Measurements from ENCODE around the gene PIGZ. TPM values are rescaled to one million over a fixed set of nuclear protein-coding genes. Genes with fewer than 3 reads are reported as not detected.
A peak's percentile ranks its signal among the peaks of the same experiment; 100 is the strongest.
"Not testable (repeated sequence)": the region's sequence is repeated elsewhere in the genome, so short reads cannot be mapped to it uniquely, and the experiment has no call there.

PIGZ gene
- total RNA-seq, 1 donor from 2014 or later, result 2.1 TPM

DNA sequence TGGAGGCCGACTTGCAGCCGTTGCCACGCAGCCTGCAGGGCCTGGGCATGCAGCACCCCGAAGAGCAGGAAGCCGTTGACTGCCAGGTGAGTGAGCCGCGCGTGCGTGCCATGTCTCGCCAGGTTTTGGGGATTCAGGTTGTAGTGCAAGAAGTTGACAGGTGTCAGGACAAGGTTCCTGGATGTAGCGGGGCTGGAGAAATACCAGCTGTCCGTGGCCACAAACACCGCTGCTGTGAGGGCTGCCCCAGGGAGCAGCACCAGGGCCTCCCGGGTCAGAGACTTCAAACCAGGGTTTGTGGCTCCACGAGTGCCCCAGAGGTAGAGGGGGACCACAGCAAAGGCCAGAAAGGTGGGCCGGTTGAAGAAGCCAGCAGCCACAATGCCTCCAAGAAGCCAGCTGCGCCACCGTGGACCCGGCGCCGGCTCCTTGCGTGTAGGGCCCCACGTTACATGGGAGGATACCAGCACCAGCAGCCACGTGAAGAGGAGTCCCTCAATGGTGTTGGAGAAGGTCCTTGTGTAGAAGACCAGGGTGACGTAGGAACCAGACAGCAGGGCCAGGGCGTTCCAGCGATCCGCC lies 20.7 kb downstream of the PIGZ start:
- H3K4me3 Mint-ChIP-seq (ENCODE audit: low read depth), result no peak overlapping the region
- H3K27ac Mint-ChIP-seq, result no peak overlapping the region
- H3K36me3 Mint-ChIP-seq (ENCODE audit: low read depth), result peaks cover 20% of the 10 kb centered on the region
- no peak for DNase-seq (ENCODE audit: low spot score)
- peaks cover 20% of the 10 kb centered on the region for H3K4me1 Mint-ChIP-seq (ENCODE audit: low read depth)
- intact Hi-C loops (cut with micrococcal nuclease), result no loop called here
- no peaks in the 10 kb centered on the region for H3K9me3 Mint-ChIP-seq
- H3K27me3 Mint-ChIP-seq (ENCODE audit: low read depth), result no peaks in the 10 kb centered on the region

DNA sequence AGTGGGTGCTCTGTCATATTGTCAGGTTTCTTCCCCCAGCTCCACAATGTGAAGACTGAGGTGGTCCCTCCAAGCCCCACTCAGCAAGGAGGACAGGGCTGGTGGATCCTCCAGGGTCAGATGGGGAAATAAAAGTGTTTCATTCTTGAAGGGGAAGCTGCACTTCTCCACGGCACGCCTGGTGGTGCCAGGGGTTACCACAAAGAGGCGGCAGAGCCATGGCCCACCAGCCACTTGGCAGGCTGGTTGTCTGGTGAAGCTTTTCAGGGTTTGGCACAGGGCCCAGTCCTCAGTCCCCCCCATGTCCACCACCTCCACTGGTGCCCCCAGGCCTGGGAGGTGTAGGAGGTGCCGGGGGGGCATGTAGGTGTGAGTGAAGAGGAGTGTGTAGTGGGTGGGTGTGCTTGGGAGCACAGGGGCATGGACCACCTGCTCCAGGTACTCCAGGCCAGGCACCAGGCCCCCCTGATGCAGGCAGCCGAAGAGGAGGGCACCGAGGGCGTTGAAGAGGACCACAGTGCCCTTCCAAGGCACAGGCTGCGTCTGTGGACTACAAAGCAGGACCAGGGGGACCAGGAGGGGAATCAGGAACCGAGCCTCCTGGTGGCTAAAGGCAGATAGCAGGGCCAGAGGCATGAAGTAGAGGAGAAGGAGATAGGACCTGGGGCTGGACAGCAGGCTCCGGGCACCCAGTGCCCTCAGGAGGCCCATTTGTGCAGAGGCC lies 21.3 kb downstream of the PIGZ start:
- Mint-ChIP-seq H3K27me3 (ENCODE audit: low read depth) (no peaks in the 10 kb centered on the region), H3K4me1 (ENCODE audit: low read depth) (peaks cover 21% of the 10 kb centered on the region), H3K27ac (no peak overlapping the region), H3K9me3 (no peaks in the 10 kb centered on the region), H3K4me3 (ENCODE audit: low read depth) (no peak overlapping the region), H3K36me3 (ENCODE audit: low read depth) (peaks cover 22% of the 10 kb centered on the region)
- no peak for DNase-seq (ENCODE audit: low spot score)
- intact Hi-C loops (cut with micrococcal nuclease), result no loop called here

DNA sequence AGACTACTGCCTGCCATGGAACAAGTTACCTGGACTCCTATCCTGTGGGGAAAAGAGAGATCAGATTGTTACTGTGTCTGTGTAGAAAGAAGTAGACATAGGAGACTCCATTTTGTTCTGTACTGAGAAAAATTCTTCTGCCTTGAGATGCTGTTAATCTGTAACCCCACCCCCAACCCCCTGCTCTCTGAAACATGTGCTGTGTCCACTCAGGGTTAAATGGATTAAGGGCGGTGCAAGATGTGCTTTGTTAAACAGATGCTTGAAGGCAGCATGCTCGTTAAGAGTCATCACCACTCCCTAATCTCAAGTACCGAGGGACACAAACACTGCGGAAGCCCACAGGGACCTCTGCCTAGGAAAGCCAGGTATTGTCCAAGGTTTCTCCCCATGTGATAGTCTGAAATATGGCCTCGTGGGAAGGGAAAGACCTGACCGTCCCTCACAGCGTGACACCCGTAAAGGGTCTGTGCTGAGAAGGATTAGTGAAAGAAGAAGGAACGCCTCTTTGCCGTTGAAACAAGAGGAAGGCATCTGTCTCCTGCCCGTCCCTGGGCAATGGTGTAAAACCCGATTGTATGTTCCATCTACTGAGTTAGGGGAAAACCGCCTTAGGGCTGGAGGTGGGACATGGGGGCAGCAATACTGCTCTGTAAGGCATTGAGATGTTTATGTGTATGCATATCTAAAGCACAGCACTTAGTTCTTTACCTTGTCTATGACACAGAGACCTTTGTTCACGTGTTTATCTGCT lies 24.4 kb downstream of the PIGZ start:
- peaks cover 48% of the 10 kb centered on the region for H3K36me3 Mint-ChIP-seq (ENCODE audit: low read depth)
- not testable (repeated sequence) for DNase-seq (ENCODE audit: low spot score); H3K9me3 Mint-ChIP-seq; H3K27me3 Mint-ChIP-seq (ENCODE audit: low read depth)
- H3K4me1 Mint-ChIP-seq (ENCODE audit: low read depth), result peaks cover 36% of the 10 kb centered on the region
- H3K4me3 Mint-ChIP-seq (ENCODE audit: low read depth), result peak overlapping the region; percentile 99
- intact Hi-C loops (cut with micrococcal nuclease), result loop anchor here (5.0 kb wide), 1 partner anchor 62 kb away; no protein-coding TSS in a partner anchor
- peak overlapping the region; percentile 74 for H3K27ac Mint-ChIP-seq

DNA sequence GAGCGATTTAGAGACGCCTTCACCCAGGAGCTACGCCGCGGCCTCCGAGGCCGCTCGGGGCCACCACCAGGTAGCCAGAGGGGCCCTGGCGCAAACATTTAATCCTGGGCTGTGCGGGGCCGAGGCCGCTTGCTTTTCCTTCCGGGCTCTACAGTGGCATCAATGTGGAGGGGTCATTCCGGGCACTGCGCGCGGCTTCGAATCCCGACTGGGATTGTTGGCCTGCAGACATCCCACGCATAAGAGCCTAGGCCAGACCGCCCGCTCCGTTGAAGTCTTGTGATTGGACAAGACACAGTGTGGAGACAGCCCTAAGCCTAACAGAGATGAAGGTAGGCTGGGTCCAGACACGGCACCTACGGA lies 25.7 kb downstream of the PIGZ start:
- peaks cover 39% of the 10 kb centered on the region for H3K4me1 Mint-ChIP-seq (ENCODE audit: low read depth)
- intact Hi-C loops (cut with micrococcal nuclease), result loop anchor here (1.0 to 5.0 kb wide), 7 partner anchors 26 to 334 kb away; partner anchors contain the start of genes CEP19, PAK2, PIGX and PIGZ
- DNase-seq (ENCODE audit: low spot score), result no peak
- H3K9me3 Mint-ChIP-seq, result no peaks in the 10 kb centered on the region
- no peaks in the 10 kb centered on the region for H3K27me3 Mint-ChIP-seq (ENCODE audit: low read depth)
- H3K36me3 Mint-ChIP-seq (ENCODE audit: low read depth), result peaks cover 61% of the 10 kb centered on the region
- H3K27ac Mint-ChIP-seq, result peak overlapping the region; percentile 87
- H3K4me3 Mint-ChIP-seq (ENCODE audit: low read depth), result peak overlapping the region; percentile 99

DNA sequence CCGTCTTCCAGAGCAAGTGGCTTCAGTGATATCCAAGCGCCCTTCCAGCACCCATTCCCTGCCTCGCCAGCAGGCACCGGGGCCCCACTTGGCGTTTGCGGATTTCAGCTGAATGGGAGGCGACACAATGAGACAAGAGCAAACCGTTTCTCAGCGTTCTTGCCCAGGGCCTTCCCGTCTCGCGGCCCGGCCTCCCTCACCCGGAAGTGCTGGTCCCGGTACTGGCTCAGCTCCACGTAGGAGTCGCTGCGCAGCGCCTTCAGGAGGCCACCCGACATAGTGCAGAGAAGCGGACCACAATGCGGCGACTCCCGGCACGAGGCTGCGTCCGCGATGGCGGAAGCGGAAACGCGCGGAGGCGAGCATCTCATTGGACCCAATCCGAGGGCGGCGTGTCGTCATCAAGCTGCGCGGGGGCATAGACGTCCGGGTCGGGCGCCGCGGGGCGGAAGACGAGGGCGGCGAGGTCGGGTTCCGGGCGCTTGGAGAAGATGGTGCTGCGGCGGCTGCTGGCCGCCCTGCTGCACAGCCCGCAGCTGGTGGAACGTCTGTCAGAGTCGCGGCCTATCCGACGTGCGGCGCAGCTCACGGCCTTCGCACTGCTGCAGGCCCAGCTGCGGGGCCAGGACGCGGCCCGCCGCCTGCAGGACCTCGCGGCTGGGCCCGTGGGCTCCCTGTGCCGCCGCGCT lies 26.3 kb downstream of the PIGZ start, which contains the start of gene NCBP2:
NCBP2 (minus strand) TSS at position 303 of the 689 bp plus-strand sequence; CDS start at position 278, 25 bp downstream.
- Mint-ChIP-seq H3K27ac (peak within 1 kb of the TSS; percentile 93), H3K9me3 (no peaks in the 10 kb centered on the region), H3K27me3 (ENCODE audit: low read depth) (no peaks in the 10 kb centered on the region), H3K36me3 (ENCODE audit: low read depth) (peaks cover 67% of the 10 kb centered on the region), H3K4me1 (ENCODE audit: low read depth) (peaks cover 41% of the 10 kb centered on the region), H3K4me3 (ENCODE audit: low read depth) (peak within 1 kb of the TSS; percentile 99)
- intact Hi-C loops (cut with micrococcal nuclease), result loop anchor here (1.0 to 5.0 kb wide), 7 partner anchors 26 to 334 kb away; partner anchors contain the start of genes CEP19, PAK2, PIGX and PIGZ
- DNase-seq (ENCODE audit: low spot score), result peak; percentile 99

DNA sequence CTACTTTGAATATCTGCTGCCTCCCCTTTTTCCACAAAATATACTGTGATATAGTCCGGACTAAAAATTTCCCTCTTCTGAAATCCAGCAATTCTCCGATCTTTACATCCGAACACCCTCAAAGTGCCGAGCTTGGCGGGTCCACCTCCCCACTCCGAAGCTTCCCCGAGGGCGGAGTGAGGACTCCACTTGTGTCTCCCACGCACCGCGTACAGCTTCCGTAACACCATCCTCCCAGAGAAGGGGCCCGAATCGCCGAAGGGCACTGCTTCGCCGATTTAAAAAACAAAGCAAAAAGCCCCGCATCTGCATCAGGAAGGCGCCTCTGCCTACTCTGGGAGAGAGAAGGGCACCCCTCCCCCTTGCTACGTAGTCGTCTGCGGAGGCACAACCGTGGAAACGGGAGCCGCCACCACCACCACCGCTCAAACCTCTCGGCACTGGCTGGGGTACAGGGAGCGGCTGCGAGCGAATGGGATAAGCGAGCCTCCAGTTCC lies 26.9 kb downstream of the PIGZ start:
- DNase-seq (ENCODE audit: low spot score), result peak; percentile 54
- Mint-ChIP-seq H3K27me3 (ENCODE audit: low read depth) (no peaks in the 10 kb centered on the region), H3K9me3 (no peaks in the 10 kb centered on the region), H3K4me1 (ENCODE audit: low read depth) (peaks cover 41% of the 10 kb centered on the region), H3K36me3 (ENCODE audit: low read depth) (peaks cover 73% of the 10 kb centered on the region), H3K4me3 (ENCODE audit: low read depth) (peak overlapping the region; percentile 99), H3K27ac (peak overlapping the region; percentile 93)
- intact Hi-C loops (cut with micrococcal nuclease), result loop anchor here (1.0 to 5.0 kb wide), 7 partner anchors 27 to 333 kb away; partner anchors contain the start of genes CEP19, PAK2, PIGX and PIGZ

DNA sequence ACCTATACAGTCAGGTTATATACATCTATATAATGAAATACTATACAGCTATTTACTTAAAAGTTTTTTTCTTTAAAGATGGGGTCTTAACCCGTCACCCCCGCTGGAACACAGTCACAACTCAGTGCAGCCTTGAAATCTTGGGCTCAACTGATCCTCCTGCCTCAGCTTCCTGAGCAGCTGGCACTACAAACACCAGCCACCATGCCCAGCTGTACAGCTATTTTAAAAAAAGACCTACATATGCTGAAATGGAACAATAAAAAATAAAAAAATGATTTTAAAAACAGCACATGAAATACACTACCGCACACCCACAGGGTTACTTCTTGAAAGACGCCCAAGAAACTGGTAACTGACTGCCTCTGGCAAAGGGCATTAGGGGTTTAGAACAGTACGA lies 30.1 kb downstream of the PIGZ start:
- peaks cover 87% of the 10 kb centered on the region for H3K36me3 Mint-ChIP-seq (ENCODE audit: low read depth)
- intact Hi-C loops (cut with micrococcal nuclease), result no loop called here
- H3K4me3 Mint-ChIP-seq (ENCODE audit: low read depth), result no peak overlapping the region
- peaks cover 27% of the 10 kb centered on the region for H3K4me1 Mint-ChIP-seq (ENCODE audit: low read depth)
- no peaks in the 10 kb centered on the region for H3K9me3 Mint-ChIP-seq
- H3K27me3 Mint-ChIP-seq (ENCODE audit: low read depth), result no peaks in the 10 kb centered on the region
- peak overlapping the region; percentile 26 for H3K27ac Mint-ChIP-seq
- DNase-seq (ENCODE audit: low spot score), result no peak

DNA sequence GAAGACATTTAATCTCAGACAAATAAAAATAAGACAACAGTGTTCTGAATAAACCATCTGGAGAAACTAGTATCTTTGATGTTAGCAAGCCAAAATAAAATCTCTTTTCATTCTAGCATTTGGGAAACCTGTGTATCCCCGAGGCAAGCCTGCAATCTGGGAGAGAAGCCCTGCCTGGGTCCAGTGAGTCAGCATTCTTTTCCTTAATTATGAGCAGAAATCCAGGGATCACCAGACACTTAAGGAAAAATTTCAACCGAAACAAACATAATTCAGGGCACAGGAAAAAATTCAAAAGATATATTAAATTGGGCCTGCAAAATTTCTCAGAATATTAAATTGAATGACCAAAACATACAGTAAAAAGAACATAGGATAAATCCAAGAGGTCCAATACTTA lies 30.5 kb downstream of the PIGZ start:
- H3K27me3 Mint-ChIP-seq (ENCODE audit: low read depth), result no peaks in the 10 kb centered on the region

DNA sequence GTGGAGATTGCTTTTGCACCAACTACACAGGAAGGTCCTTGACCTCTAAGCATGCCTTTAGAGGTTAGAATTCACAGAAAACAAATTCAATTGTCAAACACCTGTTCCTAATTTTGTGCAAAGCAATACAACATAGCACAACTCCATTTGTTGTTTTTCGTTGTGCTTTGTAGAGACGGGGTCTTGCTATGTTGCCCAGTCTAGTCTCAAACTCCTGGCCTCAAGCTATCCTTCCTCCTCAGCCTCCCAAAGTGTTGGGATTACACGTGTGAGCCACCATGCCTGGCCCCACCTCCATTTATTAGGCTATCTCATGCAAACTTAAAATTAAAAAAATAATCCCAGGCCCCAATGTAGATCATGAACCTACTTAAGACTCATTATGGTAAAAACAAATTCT lies 32.3 kb downstream of the PIGZ start:
- intact Hi-C loops (cut with micrococcal nuclease), result no loop called here
- H3K27me3 Mint-ChIP-seq (ENCODE audit: low read depth), result no peaks in the 10 kb centered on the region
- no peaks in the 10 kb centered on the region for H3K9me3 Mint-ChIP-seq
- peaks cover 17% of the 10 kb centered on the region for H3K4me1 Mint-ChIP-seq (ENCODE audit: low read depth)
- no peak overlapping the region for H3K27ac Mint-ChIP-seq
- peaks cover 92% of the 10 kb centered on the region for H3K36me3 Mint-ChIP-seq (ENCODE audit: low read depth)
- DNase-seq (ENCODE audit: low spot score), result no peak
- no peak overlapping the region for H3K4me3 Mint-ChIP-seq (ENCODE audit: low read depth)

More for the DNA sequence above, 30.5 kb downstream of the PIGZ start:
- intact Hi-C loops (cut with micrococcal nuclease), result no loop called here
- DNase-seq (ENCODE audit: low spot score), result no peak
- Mint-ChIP-seq H3K4me3 (ENCODE audit: low read depth) (no peak overlapping the region), H3K27ac (peak overlapping the region; percentile 17), H3K4me1 (ENCODE audit: low read depth) (peaks cover 23% of the 10 kb centered on the region), H3K36me3 (ENCODE audit: low read depth) (peaks cover 87% of the 10 kb centered on the region), H3K9me3 (no peaks in the 10 kb centered on the region)

DNA sequence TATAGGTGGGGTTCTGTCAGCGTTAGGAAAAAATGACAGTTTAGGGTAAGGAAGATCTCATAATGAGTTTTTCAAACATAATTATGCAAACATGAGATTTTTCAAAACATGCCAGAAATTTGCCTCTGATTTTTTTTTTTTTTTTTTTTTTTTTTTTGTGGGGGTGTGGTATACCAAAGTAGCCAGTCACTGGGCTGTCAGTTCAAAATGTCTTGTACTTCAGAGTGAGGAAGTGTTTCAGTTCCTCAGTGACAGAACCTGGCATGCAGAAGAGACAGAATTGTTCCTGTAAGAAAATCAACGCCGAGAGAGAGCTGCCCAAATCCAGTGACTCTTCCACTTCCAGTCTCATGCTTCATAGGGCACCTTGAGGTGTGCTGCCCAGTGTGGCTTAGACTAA lies 36.0 kb downstream of the PIGZ start:
- no peaks in the 10 kb centered on the region for H3K9me3 Mint-ChIP-seq

DNA sequence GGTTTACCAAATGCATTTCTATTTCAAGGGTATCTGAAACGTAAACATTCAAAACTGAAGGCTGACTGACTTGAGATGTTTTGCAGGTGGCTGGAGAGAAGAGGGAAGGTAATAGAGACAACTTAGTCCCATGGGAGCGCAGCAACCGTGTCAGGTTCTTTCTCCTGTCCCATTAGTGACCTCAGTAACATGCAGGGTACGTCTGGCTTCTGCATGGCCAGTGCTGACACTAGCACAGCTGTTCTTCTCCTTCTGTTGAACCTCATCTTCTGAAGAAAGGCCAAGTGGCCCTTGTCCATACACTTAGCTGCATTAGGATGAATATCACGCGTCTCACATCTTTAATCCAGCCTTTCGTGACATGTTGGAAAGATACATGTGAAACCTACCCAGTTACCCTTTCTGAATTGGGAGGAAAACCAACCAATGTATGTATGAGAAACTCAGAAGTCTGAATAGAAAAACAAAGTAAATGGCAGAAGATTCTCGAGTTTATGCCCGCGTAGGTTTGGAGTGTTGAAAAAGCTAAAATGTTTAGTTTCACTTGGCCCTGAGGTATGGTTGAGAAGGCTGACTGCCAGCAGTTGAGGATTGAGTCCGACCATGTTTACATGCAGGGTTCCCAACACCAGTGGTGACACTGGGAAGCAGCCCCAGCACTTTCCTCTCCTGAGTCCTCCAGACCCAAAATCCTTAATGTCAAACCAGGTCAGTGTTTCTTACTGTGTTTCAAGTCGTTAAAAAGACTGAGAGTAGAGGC lies 36.6 kb downstream of the PIGZ start:
- H3K27ac Mint-ChIP-seq, result peak overlapping the region; percentile 12

More for the DNA sequence above, 36.0 kb downstream of the PIGZ start:
- H3K36me3 Mint-ChIP-seq (ENCODE audit: low read depth), result peaks cover 88% of the 10 kb centered on the region
- H3K4me3 Mint-ChIP-seq (ENCODE audit: low read depth), result no peak overlapping the region
- intact Hi-C loops (cut with micrococcal nuclease), result no loop called here
- DNase-seq (ENCODE audit: low spot score), result no peak
- H3K4me1 Mint-ChIP-seq (ENCODE audit: low read depth), result no peaks in the 10 kb centered on the region
- peak overlapping the region; percentile 12 for H3K27ac Mint-ChIP-seq
- H3K27me3 Mint-ChIP-seq (ENCODE audit: low read depth), result no peaks in the 10 kb centered on the region

More for the DNA sequence above, 36.6 kb downstream of the PIGZ start:
- no peak overlapping the region for H3K4me3 Mint-ChIP-seq (ENCODE audit: low read depth)
- H3K36me3 Mint-ChIP-seq (ENCODE audit: low read depth), result peaks cover 83% of the 10 kb centered on the region
- intact Hi-C loops (cut with micrococcal nuclease), result no loop called here
- no peak for DNase-seq (ENCODE audit: low spot score)
- no peaks in the 10 kb centered on the region for H3K27me3 Mint-ChIP-seq (ENCODE audit: low read depth)
- H3K9me3 Mint-ChIP-seq, result no peaks in the 10 kb centered on the region
- no peaks in the 10 kb centered on the region for H3K4me1 Mint-ChIP-seq (ENCODE audit: low read depth)

Data from activated T-helper 2 cell treated with anti-CD3 and anti-CD28 coated beads, Interferon-gamma antibody, Interleukin-2, Interleukin-4, amounts not matched to agents 10 μg/mL and 5 μg/mL and 100 μg/mL, durations not matched to agents 14 hours and 24 hours and 36 hours (primary cell).